ENCODE results near the gene CDK5RAP3.

DNA sequence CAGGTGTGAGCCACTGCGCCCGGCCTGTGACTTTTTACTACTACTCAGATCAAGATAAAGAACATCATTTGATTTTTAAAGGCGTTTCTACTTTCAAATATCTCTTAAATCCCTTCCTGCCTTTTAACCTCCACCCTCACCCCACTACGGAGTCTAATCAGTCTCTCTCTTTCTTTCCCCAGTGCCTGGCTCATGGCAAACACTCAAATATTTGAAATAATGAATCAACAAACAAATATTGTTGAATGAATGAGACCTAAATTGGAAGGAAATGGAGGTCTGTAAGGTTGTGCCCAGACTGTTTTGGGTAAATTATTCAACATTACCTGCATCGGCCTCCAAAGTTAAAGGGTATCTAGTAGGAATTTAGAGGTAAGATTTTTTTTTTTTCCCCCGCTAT, 52.0 kb downstream of the CDK5RAP3 start:
- TF ChIP-seq SUZ12 (IDR thresholded peaks at IDR 0.05; ENCODE audit: extremely low read depth, insufficient read depth, insufficient read length) = no peak
- no peak for TF ChIP-seq YY1 (IDR thresholded peaks at IDR 0.05; ENCODE audit: insufficient read depth, insufficient read length)

Data from NT2/D1 (cell line).